ENCODE measurements around the gene PARP6. TPM values are rescaled to one million over a fixed set of nuclear protein-coding genes. Genes with fewer than 3 reads are reported as not detected.

Gene PARP6
- total and polyA plus RNA-seq, 8 donors: 29.6 to 101 (median 63.6) TPM

GRCh38 chr15:72235298-72235697 lies 37.1 kb downstream of the PARP6 start:
- Histone ChIP-seq H3K27me3 (no peaks in the 10 kb centered on the region), H3K36me3 (peaks cover 0 to 17% (median 10%) of the 10 kb centered on the region in 4 donors), H3K27ac (no peak overlapping the region), H3K4me3 (no peak overlapping the region), H3K4me1 (peaks cover 18 to 38% (median 26%) of the 10 kb centered on the region in 4 donors), H3K9me3 (no peaks in the 10 kb centered on the region)
- intact Hi-C loops (cut with DNase I; ENCODE audit: low total_unique reads): no loop called here
- no peak for TF ChIP-seq CTCF (IDR thresholded peaks at IDR 0.05)
- no peak for TF ChIP-seq EP300 (IDR thresholded peaks at IDR 0.05)
- TF ChIP-seq POLR2A (IDR thresholded peaks at IDR 0.05): no peak
- no peak for TF ChIP-seq POLR2AphosphoS5 (IDR thresholded peaks at IDR 0.05)
- WGBS, 5 donors: 88 to 96% (median 92%) methylated on average over 4 of the region's 4 CpGs
- no peak for DNase-seq

GRCh38 chr15:72233769-72234168 lies 38.6 kb downstream of the PARP6 start:
- Histone ChIP-seq H3K4me1 (peaks cover 27 to 46% (median 35%) of the 10 kb centered on the region in 4 donors), H3K27me3 (no peaks in the 10 kb centered on the region), H3K9me3 (no peaks in the 10 kb centered on the region), H3K36me3 (peaks cover 0 to 4% (median 0%) of the 10 kb centered on the region in 4 donors), H3K4me3 (no peak overlapping the region), H3K27ac (no peak overlapping the region)
- no peak for DNase-seq
- TF ChIP-seq POLR2A (IDR thresholded peaks at IDR 0.05) (no peak), EP300 (IDR thresholded peaks at IDR 0.05) (no peak), POLR2AphosphoS5 (IDR thresholded peaks at IDR 0.05) (no peak), CTCF (IDR thresholded peaks at IDR 0.05) (no peak)
- intact Hi-C loops (cut with DNase I; ENCODE audit: low total_unique reads): no loop called here
- 91 to 98% (median 97%) methylated on average over 6 of the region's 6 CpGs for WGBS, 5 donors

GRCh38 chr15:72231833-72232478 lies 40.4 kb downstream of the PARP6 start:
- Histone ChIP-seq H3K27ac (peak overlapping the region; percentile 91 to 97 (median 96)), H3K9me3 (no peaks in the 10 kb centered on the region), H3K4me3 (peak overlapping the region; percentile 78 to 96 (median 90)), H3K4me1 (peaks cover 40 to 51% (median 48%) of the 10 kb centered on the region in 4 donors), H3K36me3 (no peaks in the 10 kb centered on the region), H3K27me3 (no peaks in the 10 kb centered on the region)
- WGBS, 5 donors: 1 to 2% (median 2%) methylated on average over 13 to 16 of the region's 16 CpGs
- intact Hi-C loops (cut with DNase I; ENCODE audit: low total_unique reads): no loop called here
- TF ChIP-seq CTCF (IDR thresholded peaks at IDR 0.05) (no peak), POLR2A (IDR thresholded peaks at IDR 0.05) (no peak), POLR2AphosphoS5 (IDR thresholded peaks at IDR 0.05) (peak in 2 of 3 donors; percentile 50 to 69), EP300 (IDR thresholded peaks at IDR 0.05) (no peak)
- DNase-seq: peak; percentile 45 to 77

- no peaks in the 10 kb centered on the region for H3K36me3 ChIP-seq
- intact Hi-C loops (cut with DNase I; ENCODE audit: low total_unique reads): no loop called here
- peak within 1 kb of the TSS; percentile 91 to 97 (median 96) for H3K27ac ChIP-seq
- H3K9me3 ChIP-seq: no peaks in the 10 kb centered on the region
- WGBS, 5 donors: 0 to 1% (median 1%) methylated on average over 32 to 67 of the region's 67 CpGs
- H3K4me1 ChIP-seq: peaks cover 44 to 54% (median 52%) of the 10 kb centered on the region in 4 donors
- H3K4me3 ChIP-seq: peak within 1 kb of the TSS; percentile 78 to 96 (median 90)
- no peaks in the 10 kb centered on the region for H3K27me3 ChIP-seq
- DNase-seq: peak; percentile 98
- TF ChIP-seq POLR2A (IDR thresholded peaks at IDR 0.05) (peak in 2 of 4 donors; percentile 40 to 96), CTCF (IDR thresholded peaks at IDR 0.05) (no peak), POLR2AphosphoS5 (IDR thresholded peaks at IDR 0.05) (peak; percentile 85 to 99 (median 98))
Measured at GRCh38 chr15:72231066-72231832, 41.1 kb downstream of the PARP6 start, which contains the start of gene PKM. Gene PKM, minus strand, starts transcription at chr15:72231190. Its CDS starts 12,093 bp downstream, at chr15:72219097.

Measured in stomach (tissue), 9 donors.